ENCODE measurements around the gene COPRS. TPM values are rescaled to one million over a fixed set of nuclear protein-coding genes. Genes with fewer than 3 reads are reported as not detected.
A peak's percentile ranks its signal among the peaks of the same experiment; 100 is the strongest.

COPRS gene
- 100 to 1,000 TPM in 1 of 2 donors, 10 to 100 TPM in 1; 74.5 to 157 TPM for total RNA-seq

GRCh38 chr17:31858642-31859486, at the start of gene COPRS:
Gene COPRS, minus strand, starts transcription at chr17:31859244. Its CDS starts 45 bp downstream, at chr17:31859199.
- ATAC-seq (ENCODE audit: insufficient number of reproducible peaks, low FRiP score, low read depth) = peak; percentile 71

GRCh38 chr17:31908386-31908785, 49.3 kb upstream of the COPRS start:
- Histone ChIP-seq H3K9me3 (no peaks in the 10 kb centered on the region), H3K27me3 (replicated peaks; ENCODE audit: insufficient read depth) (no peaks in the 10 kb centered on the region), H3K4me1 (ENCODE audit: control insufficient read depth in 1 of 2, low read depth in 2 of 2) (peaks cover 11 to 17% of the 10 kb centered on the region in 2 donors), H3K4me3 (no peak overlapping the region), H3K36me3 (no peaks in the 10 kb centered on the region), H3K27ac (peak overlapping the region in 1 of 2 donors; percentile 25)
- no peak for TF ChIP-seq CTCF (IDR thresholded peaks at IDR 0.05)
- DNase-seq (ENCODE audit: low spot score) = no peak
- no peak for ATAC-seq (ENCODE audit: insufficient number of reproducible peaks, low FRiP score, low read depth)

More at GRCh38 chr17:31858642-31859486, at the start of gene COPRS:
- DNase-seq (ENCODE audit: low spot score) = peak; percentile 60
- H3K9me3 ChIP-seq = no peaks in the 10 kb centered on the region
- H3K4me1 ChIP-seq (ENCODE audit: control insufficient read depth in 1 of 2, low read depth in 2 of 2) = peaks cover 0 to 37% of the 10 kb centered on the region in 2 donors
- peak within 1 kb of the TSS; percentile 62 to 80 for H3K27ac ChIP-seq
- H3K4me3 ChIP-seq = peak within 1 kb of the TSS; percentile 71
- H3K27me3 ChIP-seq (replicated peaks; ENCODE audit: insufficient read depth) = no peaks in the 10 kb centered on the region
- H3K36me3 ChIP-seq = peaks cover 8% of the 10 kb centered on the region
- no peak for TF ChIP-seq CTCF (IDR thresholded peaks at IDR 0.05)

- Histone ChIP-seq H3K27ac (peak overlapping the region in 1 of 2 donors; percentile 35), H3K4me1 (ENCODE audit: control insufficient read depth in 1 of 2, low read depth in 2 of 2) (peaks cover 11 to 17% of the 10 kb centered on the region in 2 donors), H3K36me3 (no peaks in the 10 kb centered on the region), H3K27me3 (replicated peaks; ENCODE audit: insufficient read depth) (no peaks in the 10 kb centered on the region), H3K4me3 (peak overlapping the region; percentile 38), H3K9me3 (no peaks in the 10 kb centered on the region)
- no peak for ATAC-seq (ENCODE audit: insufficient number of reproducible peaks, low FRiP score, low read depth)
- no peak for DNase-seq (ENCODE audit: low spot score)
- no peak for TF ChIP-seq CTCF (IDR thresholded peaks at IDR 0.05)
Observed at GRCh38 chr17:31907342-31907962, 48.4 kb upstream of the COPRS start.

- peaks cover 3% of the 10 kb centered on the region for H3K36me3 ChIP-seq
- H3K4me1 ChIP-seq (ENCODE audit: control insufficient read depth in 1 of 2, low read depth in 2 of 2) = peaks cover 21 to 27% of the 10 kb centered on the region in 2 donors
- no peak for DNase-seq (ENCODE audit: low spot score)
Observed at GRCh38 chr17:31903401-31903800, 44.4 kb upstream of the COPRS start.

More at GRCh38 chr17:31903401-31903800, 44.4 kb upstream of the COPRS start:
- H3K4me3 ChIP-seq = no peak overlapping the region
- no peaks in the 10 kb centered on the region for H3K9me3 ChIP-seq
- TF ChIP-seq CTCF (IDR thresholded peaks at IDR 0.05) = no peak
- H3K27ac ChIP-seq = no peak overlapping the region
- no peak for ATAC-seq (ENCODE audit: insufficient number of reproducible peaks, low FRiP score, low read depth)
- no peaks in the 10 kb centered on the region for H3K27me3 ChIP-seq (replicated peaks; ENCODE audit: insufficient read depth)
